GM18870 (cell line): ENCODE data around the gene MDFI.

Experiments
- ATAC-seq: cut with Tn5 transposase; IDR thresholded peaks from one replicate; pipeline ENCODE4 v1.9.1; 2021; ENCODE audit warnings: moderate library complexity; ENCODE audit not compliant: unreplicated experiment

MDFI gene

GRCh38 chr6:41684311-41685180 is 46.3 kb downstream of the MDFI start:
- ATAC-seq, result no peak

- no peak for ATAC-seq
These were observed 47.5 kb downstream of the MDFI start for GRCh38 chr6:41685641-41686380.

GRCh38 chr6:41687501-41688175 is 49.4 kb downstream of the MDFI start:
- no peak for ATAC-seq

GRCh38 chr6:41688256-41688965 is 50.1 kb downstream of the MDFI start:
- no peak for ATAC-seq

- no peak for ATAC-seq
These were observed 51.1 kb downstream of the MDFI start for GRCh38 chr6:41689171-41690008.

GRCh38 chr6:41690541-41691330 is 52.5 kb downstream of the MDFI start:
- ATAC-seq, result no peak

- no peak for ATAC-seq
These were observed 53.3 kb downstream of the MDFI start for GRCh38 chr6:41691426-41692079.

GRCh38 chr6:41692080-41692675 is 53.9 kb downstream of the MDFI start:
- no peak for ATAC-seq

- no peak for ATAC-seq
These were observed 54.5 kb downstream of the MDFI start for GRCh38 chr6:41692730-41693129.

GRCh38 chr6:41693281-41694240 is 55.3 kb downstream of the MDFI start:
- no peak for ATAC-seq

GRCh38 chr6:41694815-41695526 is 56.7 kb downstream of the MDFI start:
- ATAC-seq, result no peak

GRCh38 chr6:41695825-41696224 is 57.6 kb downstream of the MDFI start:
- ATAC-seq, result no peak

- no peak for ATAC-seq
These were observed 58.5 kb downstream of the MDFI start for GRCh38 chr6:41696788-41697187.

- no peak for ATAC-seq
These were observed 59.9 kb downstream of the MDFI start for GRCh38 chr6:41697861-41698781.

GRCh38 chr6:41699063-41699462 is 60.8 kb downstream of the MDFI start:
- no peak for ATAC-seq
